HG02852 (cell line): ENCODE measurements around the gene ZC3H12C.
A peak's percentile ranks its signal among the peaks of the same experiment; 100 is the strongest.

ENCODE experiments used
- ATAC-seq: cut with Tn5 transposase; IDR thresholded peaks from one replicate; pipeline ENCODE4 v1.9.1; 2021; ENCODE audit warnings: mild to moderate bottlenecking, moderate library complexity; ENCODE audit not compliant: unreplicated experiment

Gene ZC3H12C

DNA sequence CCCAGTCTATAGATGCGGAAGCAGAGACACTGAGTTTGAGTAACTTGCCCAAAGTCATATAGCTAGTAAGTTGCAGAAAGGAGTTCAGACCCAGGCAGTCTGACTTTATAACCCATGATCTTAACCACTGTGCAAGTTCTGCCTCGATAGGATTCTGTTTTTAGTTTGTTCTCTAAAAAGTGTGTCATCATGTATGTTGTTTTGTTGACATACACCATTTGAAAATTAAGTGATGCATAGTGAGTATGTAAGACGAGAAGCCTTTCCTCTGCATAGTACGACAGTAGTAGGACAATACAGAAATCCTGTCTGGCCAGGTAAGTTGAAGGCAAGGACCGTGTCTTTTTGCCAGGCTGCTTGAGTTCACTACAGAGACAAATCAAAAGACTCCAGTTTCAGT is 3.3 kb downstream of the ZC3H12C start:
- no peak for ATAC-seq

DNA sequence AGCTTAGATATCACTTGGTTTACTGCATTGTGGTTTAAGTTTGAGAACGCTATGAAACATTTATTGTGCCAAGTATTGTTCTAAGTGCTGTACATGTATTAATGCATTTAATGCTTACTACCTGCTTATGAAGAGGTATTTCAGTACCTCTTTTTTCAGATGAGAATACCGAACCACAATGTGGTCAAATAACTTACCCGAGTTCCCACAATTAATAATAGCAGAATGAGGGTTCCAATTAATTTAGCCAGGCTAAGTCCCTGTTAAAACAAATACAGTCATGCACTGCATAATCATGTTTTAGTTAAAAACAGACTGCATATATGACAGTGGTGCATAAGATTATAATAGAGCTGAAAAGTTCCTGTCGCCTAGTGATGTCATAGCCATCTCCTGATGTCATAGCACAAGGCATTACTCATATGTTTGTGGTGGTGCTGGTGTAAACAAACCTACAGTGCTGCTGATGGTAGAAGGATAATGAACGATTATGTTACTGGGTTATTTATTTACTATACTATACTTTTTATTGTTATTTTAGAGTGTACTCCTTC is 4.3 kb downstream of the ZC3H12C start:
- ATAC-seq = no peak

DNA sequence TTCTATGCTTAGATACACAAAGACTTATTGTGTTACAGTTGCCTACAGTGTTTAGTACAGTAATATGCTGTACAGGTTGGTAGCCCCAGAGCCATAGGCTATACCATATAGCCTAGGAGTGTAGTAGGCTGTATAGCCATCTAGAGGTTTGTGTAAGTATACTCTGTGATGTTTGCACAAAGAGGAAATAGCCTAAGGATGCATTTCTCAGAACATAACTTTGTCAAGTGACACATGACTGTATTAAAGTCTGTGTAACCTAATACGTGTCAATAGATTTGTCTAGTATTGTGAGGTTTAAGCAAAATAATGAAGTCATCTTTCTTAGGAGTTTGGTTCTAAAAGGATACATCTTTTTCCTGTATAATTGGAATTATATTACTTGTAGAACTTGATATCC is 5.5 kb downstream of the ZC3H12C start:
- peak; percentile 67 for ATAC-seq

- ATAC-seq = no peak
Measured at GRCh38 chr11:110100476-110101240, 7.5 kb downstream of the ZC3H12C start.

- ATAC-seq = no peak
Measured at GRCh38 chr11:110106713-110107274, 13.6 kb downstream of the ZC3H12C start.

GRCh38 chr11:110110854-110111253 is 17.7 kb downstream of the ZC3H12C start:
- ATAC-seq = no peak

DNA sequence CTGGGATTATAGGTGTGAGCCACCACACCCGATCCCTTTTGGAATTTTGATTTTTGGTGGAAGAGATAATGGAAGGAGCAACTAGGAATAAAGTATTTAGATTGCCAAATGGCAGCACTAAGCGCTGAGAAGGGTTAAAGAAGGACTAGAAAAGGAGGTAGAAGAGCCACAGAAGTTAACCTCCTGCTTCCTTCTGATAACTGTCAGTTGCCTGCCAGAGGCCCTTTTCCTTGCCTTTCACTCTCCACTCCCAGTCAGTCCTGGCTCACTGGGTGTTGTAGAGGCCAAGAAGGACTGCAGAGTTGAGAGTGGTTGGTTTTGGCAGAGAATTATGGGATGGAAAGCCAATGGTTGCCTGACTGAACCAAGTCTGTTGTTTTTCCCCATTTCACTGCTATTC is 19.3 kb downstream of the ZC3H12C start:
- ATAC-seq = no peak

DNA sequence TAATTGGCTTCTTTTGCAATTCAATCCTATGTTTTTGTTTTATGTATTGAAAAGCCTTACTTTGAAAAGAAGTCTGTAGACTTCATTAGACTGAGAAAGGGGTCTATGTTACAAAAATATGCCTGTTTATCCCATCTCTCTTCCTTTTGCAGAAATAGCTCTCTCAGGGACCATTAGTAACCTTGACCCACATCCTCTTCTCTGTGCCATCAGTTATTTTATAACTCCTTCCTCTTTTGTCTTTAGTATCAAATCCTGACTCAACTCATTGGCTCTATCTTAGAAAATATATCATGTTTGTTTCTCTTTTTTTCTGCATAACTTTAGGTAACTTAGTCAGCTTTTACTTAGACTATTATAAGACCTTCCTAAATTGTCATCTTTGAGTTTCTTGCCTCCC is 20.3 kb downstream of the ZC3H12C start:
- no peak for ATAC-seq

- no peak for ATAC-seq
Measured at GRCh38 chr11:110113973-110114372, 20.8 kb downstream of the ZC3H12C start.

DNA sequence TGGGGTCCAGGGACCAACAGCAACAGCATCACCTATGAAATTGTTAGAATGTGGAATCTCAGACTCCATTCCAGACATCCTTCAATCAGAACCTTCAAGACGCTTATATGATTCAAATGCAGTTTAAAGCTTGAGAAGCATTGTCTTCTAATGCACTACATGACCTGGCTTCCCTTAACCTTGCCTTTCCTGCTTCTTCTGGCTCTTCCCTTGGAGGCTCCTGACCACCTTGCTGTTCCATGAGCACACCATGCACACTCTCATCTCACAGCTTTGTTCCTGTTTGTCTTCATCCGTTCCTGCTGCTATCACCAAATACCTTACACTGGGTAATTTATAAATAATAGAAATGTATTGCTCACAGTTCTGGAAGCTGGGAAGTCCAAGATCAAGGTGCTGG is 26.1 kb downstream of the ZC3H12C start:
- no peak for ATAC-seq

DNA sequence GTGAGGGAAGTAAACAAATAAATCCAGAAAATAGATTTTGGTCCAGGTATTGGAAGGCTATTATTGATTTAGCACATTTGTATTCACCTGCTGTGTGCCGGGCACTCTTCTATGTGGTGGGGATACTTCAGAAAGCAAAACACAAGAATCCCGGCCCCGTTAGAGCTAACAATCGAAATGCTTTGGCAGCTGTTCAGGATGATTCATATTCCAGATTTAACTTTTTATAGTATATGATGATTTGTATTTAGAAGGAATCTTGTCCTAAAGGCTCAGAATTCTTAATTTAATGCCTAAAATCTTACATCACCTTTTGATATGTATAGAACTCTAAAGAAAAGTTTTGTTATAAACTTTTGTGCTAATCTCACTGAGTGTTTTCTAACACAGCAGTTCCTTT is 28.0 kb downstream of the ZC3H12C start:
- no peak for ATAC-seq

- ATAC-seq = no peak
Measured at GRCh38 chr11:110123003-110123402, 29.8 kb downstream of the ZC3H12C start.

DNA sequence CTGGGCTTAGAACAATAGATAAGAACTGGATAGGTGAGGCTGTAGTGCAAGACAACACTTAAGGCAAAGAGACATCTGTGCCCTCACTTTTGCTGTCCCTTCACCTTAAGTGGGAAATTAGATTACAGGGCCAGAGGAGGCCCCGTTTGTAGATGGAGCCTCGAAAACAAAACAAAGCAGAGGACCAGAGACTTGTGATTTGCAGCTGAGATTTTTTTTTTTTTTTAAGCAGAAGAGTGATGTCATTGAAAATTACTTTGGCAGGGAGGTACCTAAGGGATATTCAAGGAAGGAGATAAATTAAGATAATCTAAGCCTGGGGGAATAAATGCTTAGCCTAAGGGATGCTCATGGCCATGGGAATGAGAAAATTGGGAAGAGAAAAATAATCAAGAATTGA is 31.4 kb downstream of the ZC3H12C start:
- ATAC-seq = no peak

- no peak for ATAC-seq
Measured at GRCh38 chr11:110125632-110126031, 32.4 kb downstream of the ZC3H12C start.

- ATAC-seq = no peak
Measured at GRCh38 chr11:110126936-110127335, 33.7 kb downstream of the ZC3H12C start.

- no peak for ATAC-seq
Measured at GRCh38 chr11:110128161-110128560, 35.0 kb downstream of the ZC3H12C start.

- no peak for ATAC-seq
Measured at GRCh38 chr11:110130642-110131238, 37.5 kb downstream of the ZC3H12C start.

DNA sequence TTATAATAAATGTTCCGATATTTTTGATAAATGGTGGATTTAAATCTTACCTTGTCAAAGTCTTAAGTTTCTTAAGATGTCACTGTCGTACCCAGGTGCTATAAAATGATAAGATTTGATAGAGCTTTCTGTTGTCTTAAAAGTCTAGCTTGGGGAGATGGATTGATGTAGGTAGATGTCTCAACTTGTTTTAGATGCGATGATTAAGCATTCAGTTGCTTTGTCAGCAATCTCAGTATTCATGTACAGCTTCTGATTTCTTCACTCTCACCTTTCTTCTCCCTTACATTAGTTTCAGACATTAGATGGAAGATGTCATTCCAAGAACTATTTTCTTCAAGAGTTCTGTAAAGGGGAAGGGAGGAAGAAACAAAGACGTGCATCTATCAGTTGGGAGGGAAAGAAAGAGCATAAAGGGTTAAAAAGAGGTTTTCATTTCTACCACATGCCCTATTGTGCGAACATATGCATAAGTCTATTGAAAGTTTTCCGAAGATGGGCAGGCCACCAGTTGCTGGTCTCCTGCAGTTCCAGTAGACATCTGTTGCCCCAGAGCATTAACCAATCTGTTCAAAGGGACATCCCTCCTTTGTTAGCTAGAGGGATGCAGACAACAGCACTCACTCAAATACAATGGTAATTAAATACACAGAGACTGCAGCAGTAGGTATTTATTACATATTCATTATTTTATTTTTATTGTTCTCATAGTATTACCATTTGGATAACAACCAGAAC is 38.4 kb downstream of the ZC3H12C start:
- no peak for ATAC-seq

- no peak for ATAC-seq
Measured at GRCh38 chr11:110133160-110133559, 40.0 kb downstream of the ZC3H12C start.

- ATAC-seq = no peak
Measured at GRCh38 chr11:110134110-110134509, 40.9 kb downstream of the ZC3H12C start.

DNA sequence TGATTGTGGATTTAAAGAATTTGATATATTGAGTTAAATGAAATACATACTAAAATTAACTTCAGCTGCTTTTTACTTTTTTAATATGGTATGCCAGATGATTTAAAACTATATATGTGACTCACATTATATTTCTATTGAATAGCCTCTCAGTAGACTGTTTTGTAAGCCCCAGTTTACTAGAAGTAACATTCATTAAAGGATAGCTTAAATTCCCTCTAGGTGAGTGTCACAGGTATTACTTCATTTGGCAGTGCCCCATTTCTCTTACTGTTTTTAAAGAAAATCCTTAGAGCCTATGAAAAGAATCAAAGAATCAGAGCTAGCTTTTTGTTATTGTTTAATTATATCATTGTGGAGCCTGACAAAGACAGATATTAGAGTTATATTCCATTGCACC is 48.6 kb downstream of the ZC3H12C start:
- ATAC-seq = no peak
